ENCODE data around the gene ZNF319. TPM values are rescaled to one million over a fixed set of nuclear protein-coding genes. Genes with fewer than 3 reads are reported as not detected.

The ZNF319 gene
- total and polyA plus RNA-seq, 4 donors: 0.64 to 3.4 (median 2.6) TPM

DNA sequence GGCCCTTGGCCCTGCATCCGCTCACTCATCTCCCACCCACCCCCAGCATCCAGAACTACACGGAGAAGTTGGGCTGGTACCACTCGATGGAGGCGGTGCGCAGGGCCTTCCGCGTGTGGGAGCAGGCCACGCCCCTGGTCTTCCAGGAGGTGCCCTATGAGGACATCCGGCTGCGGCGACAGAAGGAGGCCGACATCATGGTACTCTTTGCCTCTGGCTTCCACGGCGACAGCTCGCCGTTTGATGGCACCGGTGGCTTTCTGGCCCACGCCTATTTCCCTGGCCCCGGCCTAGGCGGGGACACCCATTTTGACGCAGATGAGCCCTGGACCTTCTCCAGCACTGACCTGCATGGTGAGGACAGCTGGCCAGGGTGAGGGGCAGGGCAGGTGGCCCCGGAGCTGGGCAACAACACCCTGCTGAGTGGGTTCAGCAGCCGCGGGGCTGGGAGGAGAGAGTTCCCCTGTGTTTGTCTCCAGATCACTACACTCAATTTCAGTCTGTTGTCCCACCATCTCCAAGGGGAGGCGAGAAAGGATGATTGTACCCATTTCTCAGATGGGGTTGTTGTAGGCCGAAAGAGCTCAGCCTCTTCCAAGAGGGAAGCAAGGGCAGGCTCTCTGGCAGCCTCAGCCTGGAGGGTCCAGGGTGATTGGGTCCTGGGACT is 39.5 kb upstream of the ZNF319 start:
- 94% methylated on average over 26 of the region's 26 CpGs for WGBS
- TF ChIP-seq EGR1 (IDR thresholded peaks at IDR 0.05; ENCODE audit: low read depth in 2 of 2) (no peak), RXRA (IDR thresholded peaks at IDR 0.05) (no peak), YY1 (IDR thresholded peaks at IDR 0.05) (no peak), TAF1 (conservative IDR thresholded peaks at IDR 0.05) (no peak), FOXA1 (IDR thresholded peaks at IDR 0.05) (no peak), GABPA (IDR thresholded peaks at IDR 0.05 in 1 of 2, conservative IDR thresholded peaks at IDR 0.05 in 1 of 2) (no peak), HNF4A (conservative IDR thresholded peaks at IDR 0.05) (no peak), FOXA2 (IDR thresholded peaks at IDR 0.05) (no peak), RAD21 (IDR thresholded peaks at IDR 0.05) (no peak), HNF4G (IDR thresholded peaks at IDR 0.05) (no peak), SP1 (IDR thresholded peaks at IDR 0.05) (no peak), NR2F2 (IDR thresholded peaks at IDR 0.05) (no peak), MAX (IDR thresholded peaks at IDR 0.05) (no peak), JUND (IDR thresholded peaks at IDR 0.05) (no peak)
- TF ChIP-seq, protein P1, sequence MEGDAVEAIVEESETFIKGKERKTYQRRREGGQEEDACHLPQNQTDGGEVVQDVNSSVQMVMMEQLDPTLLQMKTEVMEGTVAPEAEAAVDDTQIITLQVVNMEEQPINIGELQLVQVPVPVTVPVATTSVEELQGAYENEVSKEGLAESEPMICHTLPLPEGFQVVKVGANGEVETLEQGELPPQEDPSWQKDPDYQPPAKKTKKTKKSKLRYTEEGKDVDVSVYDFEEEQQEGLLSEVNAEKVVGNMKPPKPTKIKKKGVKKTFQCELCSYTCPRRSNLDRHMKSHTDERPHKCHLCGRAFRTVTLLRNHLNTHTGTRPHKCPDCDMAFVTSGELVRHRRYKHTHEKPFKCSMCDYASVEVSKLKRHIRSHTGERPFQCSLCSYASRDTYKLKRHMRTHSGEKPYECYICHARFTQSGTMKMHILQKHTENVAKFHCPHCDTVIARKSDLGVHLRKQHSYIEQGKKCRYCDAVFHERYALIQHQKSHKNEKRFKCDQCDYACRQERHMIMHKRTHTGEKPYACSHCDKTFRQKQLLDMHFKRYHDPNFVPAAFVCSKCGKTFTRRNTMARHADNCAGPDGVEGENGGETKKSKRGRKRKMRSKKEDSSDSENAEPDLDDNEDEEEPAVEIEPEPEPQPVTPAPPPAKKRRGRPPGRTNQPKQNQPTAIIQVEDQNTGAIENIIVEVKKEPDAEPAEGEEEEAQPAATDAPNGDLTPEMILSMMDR (IDR thresholded peaks at IDR 0.05; ENCODE audit: low read depth, low read length, missing input control): no peak
- TF ChIP-seq, protein P2, sequence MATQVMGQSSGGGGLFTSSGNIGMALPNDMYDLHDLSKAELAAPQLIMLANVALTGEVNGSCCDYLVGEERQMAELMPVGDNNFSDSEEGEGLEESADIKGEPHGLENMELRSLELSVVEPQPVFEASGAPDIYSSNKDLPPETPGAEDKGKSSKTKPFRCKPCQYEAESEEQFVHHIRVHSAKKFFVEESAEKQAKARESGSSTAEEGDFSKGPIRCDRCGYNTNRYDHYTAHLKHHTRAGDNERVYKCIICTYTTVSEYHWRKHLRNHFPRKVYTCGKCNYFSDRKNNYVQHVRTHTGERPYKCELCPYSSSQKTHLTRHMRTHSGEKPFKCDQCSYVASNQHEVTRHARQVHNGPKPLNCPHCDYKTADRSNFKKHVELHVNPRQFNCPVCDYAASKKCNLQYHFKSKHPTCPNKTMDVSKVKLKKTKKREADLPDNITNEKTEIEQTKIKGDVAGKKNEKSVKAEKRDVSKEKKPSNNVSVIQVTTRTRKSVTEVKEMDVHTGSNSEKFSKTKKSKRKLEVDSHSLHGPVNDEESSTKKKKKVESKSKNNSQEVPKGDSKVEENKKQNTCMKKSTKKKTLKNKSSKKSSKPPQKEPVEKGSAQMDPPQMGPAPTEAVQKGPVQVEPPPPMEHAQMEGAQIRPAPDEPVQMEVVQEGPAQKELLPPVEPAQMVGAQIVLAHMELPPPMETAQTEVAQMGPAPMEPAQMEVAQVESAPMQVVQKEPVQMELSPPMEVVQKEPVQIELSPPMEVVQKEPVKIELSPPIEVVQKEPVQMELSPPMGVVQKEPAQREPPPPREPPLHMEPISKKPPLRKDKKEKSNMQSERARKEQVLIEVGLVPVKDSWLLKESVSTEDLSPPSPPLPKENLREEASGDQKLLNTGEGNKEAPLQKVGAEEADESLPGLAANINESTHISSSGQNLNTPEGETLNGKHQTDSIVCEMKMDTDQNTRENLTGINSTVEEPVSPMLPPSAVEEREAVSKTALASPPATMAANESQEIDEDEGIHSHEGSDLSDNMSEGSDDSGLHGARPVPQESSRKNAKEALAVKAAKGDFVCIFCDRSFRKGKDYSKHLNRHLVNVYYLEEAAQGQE (IDR thresholded peaks at IDR 0.05): no peak
- TF ChIP-seq, protein P3, sequence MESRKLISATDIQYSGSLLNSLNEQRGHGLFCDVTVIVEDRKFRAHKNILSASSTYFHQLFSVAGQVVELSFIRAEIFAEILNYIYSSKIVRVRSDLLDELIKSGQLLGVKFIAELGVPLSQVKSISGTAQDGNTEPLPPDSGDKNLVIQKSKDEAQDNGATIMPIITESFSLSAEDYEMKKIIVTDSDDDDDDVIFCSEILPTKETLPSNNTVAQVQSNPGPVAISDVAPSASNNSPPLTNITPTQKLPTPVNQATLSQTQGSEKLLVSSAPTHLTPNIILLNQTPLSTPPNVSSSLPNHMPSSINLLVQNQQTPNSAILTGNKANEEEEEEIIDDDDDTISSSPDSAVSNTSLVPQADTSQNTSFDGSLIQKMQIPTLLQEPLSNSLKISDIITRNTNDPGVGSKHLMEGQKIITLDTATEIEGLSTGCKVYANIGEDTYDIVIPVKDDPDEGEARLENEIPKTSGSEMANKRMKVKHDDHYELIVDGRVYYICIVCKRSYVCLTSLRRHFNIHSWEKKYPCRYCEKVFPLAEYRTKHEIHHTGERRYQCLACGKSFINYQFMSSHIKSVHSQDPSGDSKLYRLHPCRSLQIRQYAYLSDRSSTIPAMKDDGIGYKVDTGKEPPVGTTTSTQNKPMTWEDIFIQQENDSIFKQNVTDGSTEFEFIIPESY (IDR thresholded peaks at IDR 0.05): no peak
- Histone ChIP-seq H3K4me3 (ENCODE audit: low read depth in 1 of 3, low read length in 3 of 3) (no peak overlapping the region), H3K4me1 (ENCODE audit: control insufficient read depth in 4 of 4, insufficient read depth in 4 of 4, low read length in 3 of 4) (peaks cover 0 to 15% (median 8%) of the 10 kb centered on the region in 4 donors), H3K9ac (ENCODE audit: low read depth in 1 of 2, low read length in 2 of 2) (no peak overlapping the region), H3K36me3 (ENCODE audit: control insufficient read depth in 4 of 4, insufficient read depth in 3 of 4, low read depth in 1 of 4, low read length in 3 of 4) (peaks cover 15 to 62% (median 38%) of the 10 kb centered on the region in 4 donors), H3K9me3 (ENCODE audit: control insufficient read depth in 4 of 4, low read length in 3 of 4) (no peaks in the 10 kb centered on the region), H3K27ac (ENCODE audit: low read depth in 1 of 2, low read length in 2 of 2) (no peak overlapping the region), H3K27me3 (ENCODE audit: control insufficient read depth in 4 of 4, insufficient read depth in 4 of 4, low read length in 3 of 4) (no peaks in the 10 kb centered on the region)
- DNase-seq (ENCODE audit: low spot score): no peak
